ENCODE data around the gene MARS2.
A peak's percentile ranks its signal among the peaks of the same experiment; 100 is the strongest.
"Not testable (repeated sequence)": the region's sequence is repeated elsewhere in the genome, so short reads cannot be mapped to it uniquely, and the experiment has no call there.

MARS2 gene

GRCh38 chr2:197707316-197708213 is 2.4 kb downstream of the MARS2 start:
- DNase-seq = peak in 1 of 2 experiments; percentile 63

DNA sequence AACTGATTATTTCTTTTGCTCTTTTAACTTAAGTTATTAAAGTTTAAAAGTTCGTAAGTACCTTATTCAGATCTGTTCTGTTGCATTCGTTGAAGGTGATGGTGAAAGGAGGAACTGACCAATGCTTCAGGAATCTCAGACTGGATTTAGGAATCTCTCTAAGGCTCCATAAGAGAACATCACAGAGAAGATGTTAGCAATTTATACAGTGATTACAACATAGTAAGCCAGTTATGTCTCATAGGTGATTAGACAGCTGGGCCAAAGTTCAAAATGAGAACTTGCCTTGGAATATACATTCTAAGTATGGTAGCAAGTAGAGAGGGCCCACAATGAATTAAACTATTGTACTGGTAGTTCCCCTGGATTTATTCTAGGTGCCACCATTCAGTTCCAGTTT is 3.2 kb downstream of the MARS2 start:
- DNase-seq = peak in 1 of 2 experiments; percentile 11

- DNase-seq = not testable (repeated sequence)
Measured at GRCh38 chr2:197709140-197709539, 4.0 kb downstream of the MARS2 start.

GRCh38 chr2:197710424-197711042 is 5.4 kb downstream of the MARS2 start:
- no peak for DNase-seq

DNA sequence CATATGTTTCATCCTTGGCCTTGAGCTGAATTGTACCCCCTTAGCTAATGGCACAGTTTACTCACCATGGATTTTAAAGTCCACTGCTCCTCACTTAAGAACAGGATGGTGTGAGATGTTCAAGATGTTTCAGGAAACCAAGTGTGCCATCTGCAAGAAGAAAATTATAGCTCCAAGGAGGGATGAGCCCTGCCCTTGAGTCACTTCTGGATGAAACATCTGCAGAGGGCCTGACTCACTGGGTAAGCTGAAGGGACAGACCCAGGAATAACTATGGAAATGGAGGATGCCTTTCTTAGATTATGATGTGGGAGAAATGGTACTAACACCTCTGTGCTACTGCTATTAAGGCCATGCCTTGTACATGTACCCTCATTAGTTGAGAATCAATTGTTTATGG is 6.4 kb downstream of the MARS2 start:
- DNase-seq = no peak

DNA sequence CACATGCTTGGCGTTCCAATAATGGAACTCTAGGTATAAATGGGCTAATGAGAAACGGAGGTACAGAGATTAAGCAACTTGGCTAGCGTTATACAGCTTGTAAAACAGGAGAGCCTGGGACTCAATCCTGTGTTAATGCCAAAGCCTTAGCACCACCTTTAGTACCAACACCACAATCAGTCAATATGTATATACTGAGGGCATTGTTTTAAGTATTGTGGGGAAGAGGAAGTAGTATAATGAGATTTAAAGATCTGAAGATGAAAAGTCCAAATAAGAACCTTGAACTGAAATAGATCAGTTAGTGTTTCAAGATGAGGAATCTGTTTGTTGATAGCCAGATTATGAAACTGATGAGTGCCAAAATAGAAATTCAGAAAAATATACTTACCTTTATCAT is 8.1 kb downstream of the MARS2 start:
- no peak for DNase-seq

- DNase-seq = no peak
Measured at GRCh38 chr2:197717863-197718262, 12.7 kb downstream of the MARS2 start.

DNA sequence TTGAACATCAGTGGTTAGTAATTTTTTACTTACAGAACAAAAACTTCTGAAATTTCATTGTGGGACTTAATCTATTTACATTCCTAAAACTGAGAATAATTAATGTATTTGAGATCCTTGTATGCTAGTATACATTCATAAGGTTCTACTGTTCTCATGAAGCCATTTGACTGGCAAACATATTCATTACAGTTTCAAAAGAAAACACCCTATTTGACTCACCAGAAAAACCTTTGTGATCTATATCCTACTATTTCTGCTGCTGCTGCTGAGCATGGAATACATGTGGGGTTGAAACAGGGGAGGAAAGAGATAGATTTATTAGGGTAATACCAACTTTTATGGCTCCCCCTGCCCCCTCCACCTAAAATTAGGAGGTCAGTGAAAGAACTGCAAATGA is 21.8 kb downstream of the MARS2 start:
- no peak for DNase-seq

- not testable (repeated sequence) for DNase-seq
Measured at GRCh38 chr2:197728555-197729544, 23.7 kb downstream of the MARS2 start.

- DNase-seq = no peak
Measured at GRCh38 chr2:197740200-197740599, 35.0 kb downstream of the MARS2 start.

All from SW 1271 (cell line).